Neuron (in vitro differentiated cells): ENCODE results near the gene RIC8B.

Experiments used
- H2AFZ ChIP-seq: one replicate; pipeline ENCODE4 v1.6.1; 2013; ENCODE audit warnings: low read depth, mild to moderate bottlenecking, inconsistent platforms, low read length, moderate library complexity
- H3K27me3 ChIP-seq: one replicate; pipeline ENCODE4 v1.6.1; 2013; ENCODE audit warnings: low read length; ENCODE audit not compliant: insufficient read depth
- H3K36me3 ChIP-seq: one replicate; pipeline ENCODE4 v1.6.1; 2013; ENCODE audit warnings: low read length; ENCODE audit not compliant: insufficient read depth
- H3K4me1 ChIP-seq: one replicate; pipeline ENCODE4 v1.6.1; 2013; ENCODE audit warnings: low read length; ENCODE audit not compliant: insufficient read depth
- H3K4me3 ChIP-seq: 2 replicates; pipeline ENCODE4 v1.5.1; 2013; ENCODE audit warnings: mild to moderate bottlenecking, low read length, moderate library complexity
- H3K9me3 ChIP-seq: one replicate; pipeline ENCODE4 v1.6.1; 2013; ENCODE audit warnings: low read length

The RIC8B gene

DNA sequence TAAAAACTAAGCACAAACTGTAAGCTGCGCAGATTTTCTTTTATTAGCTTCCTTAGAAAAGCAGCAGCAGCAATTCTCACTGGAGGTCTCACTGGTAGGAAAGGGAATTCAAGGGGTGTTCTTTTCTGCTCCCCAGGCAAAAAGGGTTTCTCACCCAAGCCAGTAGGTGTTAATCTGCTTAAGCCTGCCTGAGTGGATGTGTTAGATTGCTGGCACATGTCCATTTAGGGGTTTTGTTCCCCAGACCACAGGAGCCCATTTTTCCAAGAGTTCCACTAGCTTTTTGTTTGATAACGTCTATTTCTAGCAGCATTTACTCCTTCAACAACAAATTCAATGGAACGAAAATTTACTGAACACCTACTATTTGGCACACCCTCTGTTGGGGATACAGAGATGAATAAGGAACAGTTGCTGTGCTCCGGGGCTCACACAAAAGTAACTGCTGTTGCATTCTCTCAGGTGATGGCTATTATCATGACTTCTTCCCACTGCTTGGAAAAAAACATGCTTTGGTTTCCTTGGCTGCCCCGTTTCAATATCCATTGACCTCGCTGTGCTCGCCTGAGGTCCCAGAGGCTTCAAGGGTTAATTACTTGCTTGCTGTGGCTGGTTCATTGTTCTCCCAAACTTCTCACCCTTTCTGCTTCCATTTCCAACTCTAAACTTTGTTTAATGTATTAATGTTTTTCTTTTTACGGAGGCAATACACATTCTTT lies 31.1 kb upstream of the RIC8B start:
- Histone ChIP-seq H3K4me3 (no peak overlapping the region), H2AFZ (no peak overlapping the region), H3K4me1 (peaks cover 8% of the 10 kb centered on the region), H3K36me3 (peaks cover 86% of the 10 kb centered on the region), H3K27me3 (no peaks in the 10 kb centered on the region), H3K9me3 (no peaks in the 10 kb centered on the region)

DNA sequence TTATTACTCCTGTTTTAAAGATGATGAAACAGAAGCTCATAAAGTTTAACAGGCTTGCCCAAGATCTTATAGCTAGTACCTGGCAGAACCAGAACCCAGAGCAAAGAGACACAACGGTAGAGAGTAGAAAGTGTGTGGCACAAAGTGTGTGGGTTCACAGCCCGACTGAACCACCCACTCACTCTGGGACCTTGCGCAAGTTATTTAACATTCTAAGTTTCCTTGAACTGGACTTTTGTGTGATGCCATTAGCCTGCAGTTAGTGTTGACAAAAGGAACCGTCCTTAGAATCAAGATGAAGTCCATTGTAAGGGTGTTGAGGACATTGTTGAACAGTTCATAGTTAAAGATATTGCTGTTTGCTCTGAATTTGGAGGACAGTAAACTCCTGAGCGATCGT lies 29.9 kb upstream of the RIC8B start:
- Histone ChIP-seq H3K4me3 (no peak overlapping the region), H3K36me3 (peaks cover 86% of the 10 kb centered on the region), H3K27me3 (no peaks in the 10 kb centered on the region), H3K4me1 (peaks cover 8% of the 10 kb centered on the region), H2AFZ (no peak overlapping the region), H3K9me3 (no peaks in the 10 kb centered on the region)

DNA sequence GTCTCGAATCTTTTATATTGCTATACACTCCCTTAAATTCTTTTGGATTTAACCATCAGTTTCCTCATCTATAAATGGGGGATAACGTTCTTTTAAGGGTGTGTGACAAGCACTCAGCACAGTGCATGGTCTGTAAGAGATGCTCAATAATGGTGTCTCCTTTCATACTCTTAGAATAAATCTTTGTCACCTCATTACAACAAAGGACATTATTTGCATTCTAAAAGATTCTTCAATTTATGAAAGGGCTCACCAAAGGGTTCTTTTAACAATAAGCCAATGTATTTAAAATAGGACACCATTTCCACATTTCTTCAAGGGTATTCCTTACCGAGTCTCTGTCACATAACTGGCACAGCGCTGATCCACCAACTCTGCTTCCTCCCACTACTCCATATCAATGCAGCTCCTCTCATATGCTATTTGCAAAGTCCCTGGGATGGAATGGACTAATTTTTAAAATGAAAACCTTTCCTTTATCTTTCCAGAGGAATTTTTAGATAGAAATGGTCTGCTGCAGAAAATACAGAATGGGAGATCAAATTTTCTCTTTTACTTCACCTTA lies 29.2 kb upstream of the RIC8B start:
- Histone ChIP-seq H2AFZ (no peak overlapping the region), H3K9me3 (no peaks in the 10 kb centered on the region), H3K27me3 (no peaks in the 10 kb centered on the region), H3K4me3 (no peak overlapping the region), H3K36me3 (peaks cover 83% of the 10 kb centered on the region), H3K4me1 (peaks cover 5% of the 10 kb centered on the region)

DNA sequence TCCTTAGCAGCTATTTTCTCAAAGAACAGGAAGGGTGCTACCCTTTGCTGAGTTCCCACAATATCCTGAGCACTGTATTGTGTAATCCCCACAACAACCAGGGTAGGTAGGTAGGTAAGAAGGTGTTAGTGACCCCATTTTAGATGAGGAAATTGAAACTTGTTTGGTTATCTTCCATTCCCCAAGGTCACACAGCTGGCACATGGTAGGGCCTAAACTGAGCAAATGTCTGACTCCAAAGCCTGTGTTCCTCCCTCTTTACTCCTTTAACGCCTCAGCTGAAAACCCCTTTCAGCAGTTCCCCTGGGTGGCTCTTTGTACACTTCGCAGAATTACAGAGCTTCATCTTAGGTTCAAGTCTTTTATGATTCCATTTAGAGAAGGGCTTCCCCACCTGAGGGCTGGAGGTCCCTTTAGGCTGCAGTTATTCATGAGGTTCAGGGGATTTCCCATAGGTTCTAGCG lies 26.5 kb upstream of the RIC8B start:
- no peaks in the 10 kb centered on the region for H3K27me3 ChIP-seq
- peaks cover 71% of the 10 kb centered on the region for H3K36me3 ChIP-seq

DNA sequence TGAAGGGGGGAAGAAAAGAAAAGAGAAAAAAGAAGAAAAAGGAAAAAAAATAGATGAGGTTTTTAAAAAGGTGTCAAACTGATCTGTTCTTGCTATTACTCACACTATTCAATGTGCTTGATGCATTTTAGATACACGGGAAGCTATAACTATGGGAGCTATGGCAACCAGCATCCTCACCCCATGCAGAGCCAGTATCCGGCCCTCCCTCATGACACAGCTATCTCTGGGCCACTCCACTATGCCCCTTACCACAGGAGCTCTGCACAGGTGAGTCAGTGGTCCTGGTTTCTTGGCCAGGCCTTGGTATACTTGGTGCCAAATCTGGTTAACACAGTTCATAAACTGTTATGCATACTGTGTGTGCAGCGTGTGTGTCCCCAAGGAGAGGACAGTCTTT lies 24.0 kb upstream of the RIC8B start:
- Histone ChIP-seq H3K27me3 (no peaks in the 10 kb centered on the region), H3K4me3 (no peak overlapping the region), H3K9me3 (no peaks in the 10 kb centered on the region), H3K36me3 (peaks cover 72% of the 10 kb centered on the region), H2AFZ (no peak overlapping the region), H3K4me1 (no peaks in the 10 kb centered on the region)

More for the DNA sequence above, 26.5 kb upstream of the RIC8B start:
- Histone ChIP-seq H3K9me3 (no peaks in the 10 kb centered on the region), H3K4me1 (peaks cover 5% of the 10 kb centered on the region), H2AFZ (no peak overlapping the region), H3K4me3 (no peak overlapping the region)

DNA sequence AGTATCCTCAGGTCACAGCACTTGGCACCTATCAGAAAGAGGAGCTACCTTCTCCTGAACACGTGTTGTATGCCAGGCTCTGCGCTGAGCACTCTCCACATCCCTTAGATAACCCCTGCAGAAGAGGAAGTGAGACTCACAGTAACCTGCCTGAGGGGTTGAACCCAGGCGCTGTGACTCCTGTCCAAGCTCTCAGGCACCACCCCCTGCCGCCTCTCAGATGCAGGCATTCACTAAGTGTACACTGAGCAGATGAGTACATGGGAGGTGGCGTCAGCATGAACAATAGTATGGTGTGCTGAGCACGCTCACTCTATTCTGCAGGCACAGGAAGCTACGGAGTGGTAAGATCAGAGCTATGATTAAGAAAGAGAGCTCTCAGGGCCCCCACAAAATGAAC lies 21.0 kb upstream of the RIC8B start:
- H3K9me3 ChIP-seq, result no peaks in the 10 kb centered on the region
- peaks cover 10% of the 10 kb centered on the region for H3K4me1 ChIP-seq
- peaks cover 75% of the 10 kb centered on the region for H3K36me3 ChIP-seq
- no peak overlapping the region for H2AFZ ChIP-seq
- no peaks in the 10 kb centered on the region for H3K27me3 ChIP-seq
- H3K4me3 ChIP-seq, result no peak overlapping the region

DNA sequence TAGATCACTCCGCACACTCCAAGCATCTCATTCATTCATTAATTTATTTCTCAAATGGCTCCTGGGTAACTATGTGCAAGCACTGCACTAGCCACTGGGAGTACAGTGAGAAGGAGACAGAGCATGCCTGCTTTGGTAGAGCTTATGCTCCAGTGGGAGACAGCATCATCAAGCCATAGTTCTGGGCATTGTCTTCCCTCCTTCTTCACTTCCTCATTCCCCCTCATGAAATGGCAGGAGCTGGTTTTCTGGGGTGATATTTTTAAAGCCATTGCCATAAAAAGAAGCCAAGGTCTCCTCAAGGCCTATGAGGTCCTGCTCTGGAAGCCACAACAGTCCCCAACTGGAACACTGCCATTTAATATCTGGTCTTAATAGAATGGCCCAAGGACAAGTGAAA lies 20.2 kb upstream of the RIC8B start:
- H2AFZ ChIP-seq, result no peak overlapping the region
- H3K36me3 ChIP-seq, result peaks cover 74% of the 10 kb centered on the region
- H3K9me3 ChIP-seq, result no peaks in the 10 kb centered on the region
- no peaks in the 10 kb centered on the region for H3K27me3 ChIP-seq
- H3K4me1 ChIP-seq, result peaks cover 18% of the 10 kb centered on the region
- no peak overlapping the region for H3K4me3 ChIP-seq

DNA sequence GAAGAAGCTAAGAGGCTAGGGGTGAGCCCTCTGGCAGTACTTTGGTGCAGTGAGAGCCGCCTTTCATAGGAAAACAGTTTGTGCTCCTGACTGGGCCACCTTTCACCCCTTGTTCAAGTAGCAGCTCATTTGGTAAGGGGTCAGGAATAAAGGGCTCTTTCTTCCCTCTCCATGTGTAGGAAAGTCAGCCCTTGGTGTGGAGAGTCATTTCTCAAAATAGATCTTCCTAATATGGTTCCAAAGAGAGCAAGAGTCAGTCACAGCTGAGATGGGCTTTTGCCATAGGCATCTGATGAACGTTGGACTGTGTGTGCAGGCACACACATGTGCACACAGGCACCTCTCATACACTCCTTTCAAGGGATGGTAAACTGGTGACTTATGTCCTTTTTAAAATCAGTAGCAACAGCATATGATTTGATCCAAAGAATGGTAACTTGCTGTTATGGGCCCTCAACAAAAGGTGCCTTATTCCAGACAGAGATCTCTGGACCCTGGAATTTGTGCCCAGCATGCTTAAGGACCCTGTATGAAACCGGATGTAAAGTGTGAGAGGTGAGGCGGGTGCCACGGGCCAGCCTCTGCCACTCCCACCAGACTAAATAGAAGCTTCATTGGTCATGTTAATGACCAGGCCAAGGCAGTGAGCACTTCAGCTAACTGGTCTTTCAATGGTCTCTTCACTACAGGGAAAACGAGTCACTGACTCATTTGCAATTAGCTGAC lies 16.7 kb upstream of the RIC8B start:
- Histone ChIP-seq H3K9me3 (no peaks in the 10 kb centered on the region), H3K36me3 (peaks cover 73% of the 10 kb centered on the region), H3K4me1 (peaks cover 33% of the 10 kb centered on the region), H2AFZ (no peak overlapping the region), H3K27me3 (no peaks in the 10 kb centered on the region), H3K4me3 (no peak overlapping the region)

DNA sequence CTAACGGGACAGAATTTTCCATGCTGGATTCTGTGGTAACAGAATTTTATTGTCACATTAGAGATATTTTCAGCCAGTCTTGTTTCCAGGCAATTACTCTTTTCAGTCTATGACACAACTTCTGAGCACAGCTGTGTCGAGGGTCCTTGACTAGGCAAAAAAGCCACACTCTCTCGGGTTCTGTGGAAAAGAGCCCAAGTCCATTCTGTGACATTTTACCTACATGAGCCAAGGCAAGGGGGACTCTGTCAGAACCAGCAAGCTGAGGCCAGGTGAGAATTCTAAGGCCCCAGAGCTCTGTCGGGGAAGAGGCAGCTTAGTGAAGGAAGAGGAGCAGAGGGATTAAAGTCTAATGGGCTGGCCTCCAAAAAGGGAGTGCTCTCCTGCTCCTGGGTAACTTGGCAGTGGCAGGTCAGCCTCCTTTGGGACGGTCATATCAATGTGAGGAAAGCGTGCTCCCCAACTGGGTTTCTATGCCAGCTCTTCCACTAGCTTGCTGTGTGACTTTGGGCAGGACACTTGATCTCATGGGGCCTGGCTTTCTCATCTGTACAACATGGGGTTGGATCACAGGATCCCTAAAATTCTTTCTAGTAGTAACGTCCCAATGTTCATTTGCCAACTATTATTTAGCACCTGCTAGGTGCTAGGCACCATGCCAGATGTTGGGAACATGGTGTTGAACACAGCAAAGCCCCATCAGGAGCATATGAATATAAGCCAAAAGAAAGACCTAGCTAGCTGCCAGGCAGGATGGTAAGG lies 16.0 kb upstream of the RIC8B start:
- H3K36me3 ChIP-seq, result peaks cover 70% of the 10 kb centered on the region
- no peak overlapping the region for H3K4me3 ChIP-seq

DNA sequence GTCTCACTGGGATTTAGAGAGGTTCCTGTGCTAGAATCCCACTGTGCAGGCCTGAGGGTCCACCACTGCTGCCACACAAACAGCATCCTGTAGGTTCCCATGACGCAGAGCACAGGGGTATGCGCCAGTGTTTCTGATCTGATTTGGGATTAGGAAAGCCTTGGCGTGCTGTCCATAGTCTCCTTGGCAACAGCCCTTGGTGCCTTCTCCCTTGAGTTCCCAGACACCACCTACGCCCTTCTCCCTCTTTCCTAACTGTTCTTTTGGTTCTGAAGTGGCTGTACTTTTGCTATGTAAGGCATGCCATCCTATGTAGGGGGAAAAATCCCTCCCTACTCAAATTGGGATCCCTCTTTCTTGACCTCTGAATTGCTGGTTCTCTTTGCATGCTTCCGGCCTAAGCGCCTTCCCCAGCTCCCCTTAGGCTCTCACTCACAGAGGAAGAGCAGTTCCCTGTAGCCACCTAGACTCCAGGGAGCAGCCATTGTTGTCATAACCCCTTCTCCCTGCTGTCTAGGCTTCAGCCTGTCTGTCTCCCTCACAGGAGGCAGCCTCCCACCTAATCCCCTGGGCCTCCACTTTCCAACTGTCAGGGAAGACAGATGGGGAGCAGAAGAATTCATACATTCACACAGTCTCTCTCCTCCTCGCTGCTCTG lies 14.8 kb upstream of the RIC8B start:
- H3K36me3 ChIP-seq, result peaks cover 59% of the 10 kb centered on the region

More for the DNA sequence above, 16.0 kb upstream of the RIC8B start:
- Histone ChIP-seq H2AFZ (no peak overlapping the region), H3K27me3 (no peaks in the 10 kb centered on the region), H3K9me3 (no peaks in the 10 kb centered on the region), H3K4me1 (peaks cover 33% of the 10 kb centered on the region)

DNA sequence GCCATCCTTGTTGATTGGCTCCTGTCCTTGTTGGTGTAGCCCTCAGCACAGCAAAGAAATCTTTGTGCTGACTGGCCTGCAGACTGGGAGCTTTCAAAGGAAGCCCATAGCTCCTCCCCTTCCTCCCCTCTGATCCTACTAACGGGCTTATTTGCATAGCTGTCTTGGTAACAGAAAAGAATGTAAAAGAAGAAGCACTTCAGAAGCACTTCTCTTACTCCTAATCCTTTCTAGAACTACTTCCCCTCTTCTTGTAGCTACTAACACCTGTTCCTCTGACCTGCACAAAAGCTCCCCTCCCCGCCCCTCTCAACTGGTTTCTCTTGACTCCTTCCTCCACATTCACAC lies 14.3 kb upstream of the RIC8B start:
- H3K4me3 ChIP-seq, result no peak overlapping the region
- no peak overlapping the region for H2AFZ ChIP-seq
- peaks cover 42% of the 10 kb centered on the region for H3K4me1 ChIP-seq
- H3K36me3 ChIP-seq, result peaks cover 54% of the 10 kb centered on the region
- H3K27me3 ChIP-seq, result no peaks in the 10 kb centered on the region
- no peaks in the 10 kb centered on the region for H3K9me3 ChIP-seq

More for the DNA sequence above, 14.8 kb upstream of the RIC8B start:
- no peaks in the 10 kb centered on the region for H3K27me3 ChIP-seq
- H3K4me1 ChIP-seq, result peaks cover 42% of the 10 kb centered on the region
- no peak overlapping the region for H3K4me3 ChIP-seq
- no peak overlapping the region for H2AFZ ChIP-seq
- no peaks in the 10 kb centered on the region for H3K9me3 ChIP-seq

DNA sequence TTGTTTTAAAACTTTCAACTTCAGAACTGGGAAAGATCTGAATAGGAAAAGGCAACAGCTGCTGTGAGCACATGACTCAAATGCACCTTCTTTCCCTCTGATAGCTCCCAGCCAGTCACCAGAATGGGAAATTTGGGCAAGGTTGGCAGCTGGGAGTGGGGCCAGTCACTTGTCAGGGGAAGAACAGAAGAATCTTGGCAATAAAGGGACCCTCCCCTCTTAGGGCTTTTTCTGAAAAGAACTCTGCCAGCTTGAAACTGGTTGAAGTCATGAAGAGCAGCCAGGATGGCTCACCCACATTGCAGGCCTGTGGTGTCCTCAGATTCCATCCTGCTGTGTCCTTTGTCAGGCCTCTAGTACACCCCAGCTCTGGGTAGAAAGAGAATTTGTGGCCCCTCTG lies 10.3 kb upstream of the RIC8B start:
- H3K4me1 ChIP-seq, result peaks cover 65% of the 10 kb centered on the region
- no peaks in the 10 kb centered on the region for H3K27me3 ChIP-seq
- no peak overlapping the region for H3K4me3 ChIP-seq
- peaks cover 22% of the 10 kb centered on the region for H3K36me3 ChIP-seq
- no peak overlapping the region for H2AFZ ChIP-seq
- no peaks in the 10 kb centered on the region for H3K9me3 ChIP-seq
